Cardiac muscle cell (in vitro differentiated cells and primary cell): ENCODE data around the gene PIK3IP1. TPM values are rescaled to one million over a fixed set of nuclear protein-coding genes. Genes with fewer than 3 reads are reported as not detected.

Experiments
- DNase-seq, 2 donors: peaks; one replicate each; pipeline versions ENCODE4 v3.0.0 to v3.0.0-alpha.2; 2010 to 2017; ENCODE audit warnings: low read depth in 1 of 2, low spot score in 1 of 2
- H3K27ac ChIP-seq: fragments of 200-600 bp; sonication (generic); 2 replicates; pipeline ENCODE4 v1.5.1; 2016
- H3K27me3 ChIP-seq: fragments of 200-600 bp; sonication (generic); 2 replicates; pipeline ENCODE4 v1.6.0; 2016; ENCODE audit warnings: control low read depth
- H3K36me3 ChIP-seq: fragments of 200-600 bp; sonication (generic); 2 replicates; pipeline ENCODE4 v1.5.1; 2016; ENCODE audit warnings: control low read depth
- H3K4me1 ChIP-seq: fragments of 200-600 bp; sonication (generic); 2 replicates; pipeline ENCODE4 v1.8.1; 2017; ENCODE audit warnings: low read depth, mild to moderate bottlenecking, mixed run types
- H3K4me3 ChIP-seq: fragments of 200-600 bp; sonication (generic); 2 replicates; pipeline ENCODE4 v1.5.1; 2016; ENCODE audit warnings: mild to moderate bottlenecking
- H3K9me3 ChIP-seq: fragments of 200-600 bp; sonication (generic); 2 replicates; pipeline ENCODE4 v1.5.1; 2017; ENCODE audit warnings: low read depth, mild to moderate bottlenecking, control low read depth
- CTCF ChIP-seq: IDR thresholded peaks from 2 replicates; pipeline ENCODE4 v1.5.1; 2012; ENCODE audit warnings: low read depth, mild to moderate bottlenecking, low read length
- polyA plus RNA-seq: library from polyadenylated mRNA; unstranded; fragments of >200 nt; fragmentation: Nextera tagmentation; extraction: Ambion mirVana; gene quantifications from 2 replicates; pipeline ENCODE4 v1.2.1, GENCODE V29; 2016
- total RNA-seq: library from RNA; depleted of rRNA; stranded (reverse); fragments of >200 nt; gene quantifications from 2 replicates; pipeline ENCODE4 v1.2.3, GENCODE V29; 2016

PIK3IP1 gene
- 7.2 and 9.8 TPM in 2 replicates for total RNA-seq
- polyA plus RNA-seq: 6.5 and 12.0 TPM in 2 replicates

- no peaks in the 10 kb centered on the region for H3K27me3 ChIP-seq
- peak; percentile 63 for TF ChIP-seq CTCF
- peaks cover 20% of the 10 kb centered on the region for H3K4me1 ChIP-seq
- no peak within 1 kb of the TSS for H3K27ac ChIP-seq
- peak; percentile 89 to 92 for DNase-seq
- H3K9me3 ChIP-seq: no peaks in the 10 kb centered on the region
- no peaks in the 10 kb centered on the region for H3K36me3 ChIP-seq
- H3K4me3 ChIP-seq: peak within 1 kb of the TSS; percentile 29
These were observed at the start of gene PIK3IP1 for GRCh38 chr22:31292236-31292989. Gene PIK3IP1, minus strand, starts transcription at chr22:31292488. Its CDS starts 144 bp downstream, at chr22:31292344.

- Histone ChIP-seq H3K4me3 (no peak overlapping the region), H3K27ac (no peak overlapping the region), H3K4me1 (peaks cover 22% of the 10 kb centered on the region), H3K36me3 (peaks cover 11% of the 10 kb centered on the region), H3K9me3 (no peaks in the 10 kb centered on the region), H3K27me3 (no peaks in the 10 kb centered on the region)
- DNase-seq: no peak
- no peak for TF ChIP-seq CTCF
These were observed 49.2 kb upstream of the PIK3IP1 start for GRCh38 chr22:31341386-31342088.

- Histone ChIP-seq H3K36me3 (peaks cover 17% of the 10 kb centered on the region), H3K27me3 (no peaks in the 10 kb centered on the region), H3K4me3 (no peak overlapping the region), H3K27ac (no peak overlapping the region), H3K4me1 (peaks cover 22% of the 10 kb centered on the region), H3K9me3 (no peaks in the 10 kb centered on the region)
- no peak for DNase-seq
- TF ChIP-seq CTCF: no peak
These were observed 48.5 kb upstream of the PIK3IP1 start for GRCh38 chr22:31340765-31341247.

GRCh38 chr22:31340360-31340759 is 48.1 kb upstream of the PIK3IP1 start:
- H3K4me1 ChIP-seq: peaks cover 22% of the 10 kb centered on the region
- no peaks in the 10 kb centered on the region for H3K9me3 ChIP-seq
- DNase-seq: no peak
- H3K36me3 ChIP-seq: peaks cover 17% of the 10 kb centered on the region
- TF ChIP-seq CTCF: no peak
- H3K27me3 ChIP-seq: no peaks in the 10 kb centered on the region
- no peak overlapping the region for H3K4me3 ChIP-seq
- no peak overlapping the region for H3K27ac ChIP-seq

- Histone ChIP-seq H3K9me3 (no peaks in the 10 kb centered on the region), H3K27ac (no peak overlapping the region), H3K4me3 (no peak overlapping the region), H3K4me1 (peaks cover 15% of the 10 kb centered on the region), H3K36me3 (peaks cover 27% of the 10 kb centered on the region), H3K27me3 (no peaks in the 10 kb centered on the region)
- no peak for DNase-seq
- no peak for TF ChIP-seq CTCF
These were observed 47.0 kb upstream of the PIK3IP1 start for GRCh38 chr22:31339148-31339832.
